GM20000 (cell line): ENCODE results near the gene PAX3.

Source experiments
- DNase-seq: peaks from one replicate; pipeline ENCODE4 v3.0.0; 2012; ENCODE audit warnings: low spot score
- TF ChIP-seq, protein P1 (sequence below): IDR thresholded peaks from 2 replicates; pipeline ENCODE4 v1.5.1; 2012; ENCODE audit warnings: mild to moderate bottlenecking, control low read depth; ENCODE audit errors: extremely low read depth, missing control alignments

The PAX3 gene

DNA sequence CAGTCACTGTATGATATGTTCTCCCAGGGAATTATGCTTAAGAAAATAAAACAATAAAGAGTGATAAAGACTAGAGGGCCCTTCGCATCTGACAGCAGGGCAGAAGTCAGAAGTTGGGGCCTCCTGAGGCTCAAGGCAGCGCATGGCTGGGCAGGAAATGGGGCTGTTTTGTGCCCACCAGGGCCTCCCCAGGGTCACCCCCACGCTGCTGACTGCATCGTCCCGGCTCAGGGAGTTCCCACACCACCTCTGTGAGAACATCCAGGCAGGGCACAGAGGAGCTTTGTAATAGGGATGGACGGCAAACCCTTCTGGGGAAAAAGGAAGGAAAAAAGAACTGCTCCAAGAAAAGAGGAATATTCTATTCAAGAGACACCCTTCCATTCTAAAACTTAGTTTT is 41.2 kb downstream of the PAX3 start:
- no peak for DNase-seq
- TF ChIP-seq, protein P1, sequence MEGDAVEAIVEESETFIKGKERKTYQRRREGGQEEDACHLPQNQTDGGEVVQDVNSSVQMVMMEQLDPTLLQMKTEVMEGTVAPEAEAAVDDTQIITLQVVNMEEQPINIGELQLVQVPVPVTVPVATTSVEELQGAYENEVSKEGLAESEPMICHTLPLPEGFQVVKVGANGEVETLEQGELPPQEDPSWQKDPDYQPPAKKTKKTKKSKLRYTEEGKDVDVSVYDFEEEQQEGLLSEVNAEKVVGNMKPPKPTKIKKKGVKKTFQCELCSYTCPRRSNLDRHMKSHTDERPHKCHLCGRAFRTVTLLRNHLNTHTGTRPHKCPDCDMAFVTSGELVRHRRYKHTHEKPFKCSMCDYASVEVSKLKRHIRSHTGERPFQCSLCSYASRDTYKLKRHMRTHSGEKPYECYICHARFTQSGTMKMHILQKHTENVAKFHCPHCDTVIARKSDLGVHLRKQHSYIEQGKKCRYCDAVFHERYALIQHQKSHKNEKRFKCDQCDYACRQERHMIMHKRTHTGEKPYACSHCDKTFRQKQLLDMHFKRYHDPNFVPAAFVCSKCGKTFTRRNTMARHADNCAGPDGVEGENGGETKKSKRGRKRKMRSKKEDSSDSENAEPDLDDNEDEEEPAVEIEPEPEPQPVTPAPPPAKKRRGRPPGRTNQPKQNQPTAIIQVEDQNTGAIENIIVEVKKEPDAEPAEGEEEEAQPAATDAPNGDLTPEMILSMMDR = no peak

DNA sequence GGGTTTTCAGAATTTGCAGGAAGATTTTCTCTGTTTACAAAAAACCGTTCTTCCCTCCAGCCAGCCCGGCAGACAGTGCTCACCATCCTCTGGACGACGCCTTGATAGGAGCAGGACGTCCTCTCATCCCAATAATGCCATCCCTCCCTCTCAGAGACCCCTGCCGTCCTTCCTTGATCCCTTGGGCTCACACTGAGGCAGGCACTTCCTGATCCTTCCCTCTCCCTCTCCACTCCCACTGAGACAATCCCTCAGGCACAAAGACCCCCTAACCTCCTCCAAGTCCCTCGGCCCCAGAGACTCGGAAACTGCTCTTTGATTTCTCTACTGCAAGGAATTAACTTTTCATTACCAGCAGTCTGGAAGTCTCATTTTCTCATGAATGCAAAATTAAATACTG is 42.5 kb downstream of the PAX3 start:
- no peak for DNase-seq
- TF ChIP-seq, protein P1 = no peak

DNA sequence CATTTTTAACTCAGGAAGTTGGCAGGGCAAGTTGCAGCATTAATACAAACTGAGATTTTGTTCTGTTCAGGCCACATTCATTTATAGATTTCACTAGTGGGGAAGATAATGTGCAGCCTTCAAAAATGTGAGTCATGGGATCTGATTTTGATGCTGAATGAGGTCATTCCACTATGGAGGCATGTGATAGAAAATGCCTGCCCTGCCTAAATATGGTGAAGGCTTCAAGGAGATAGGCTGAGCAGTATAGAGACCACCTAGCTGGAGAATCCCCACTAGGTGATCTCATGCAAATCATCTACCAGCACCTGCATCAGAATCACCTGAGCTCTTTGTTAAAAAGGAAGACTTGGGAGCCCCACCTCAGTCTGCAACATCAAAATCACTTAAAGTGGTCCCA is 43.7 kb downstream of the PAX3 start:
- no peak for DNase-seq
- TF ChIP-seq, protein P1 = no peak

DNA sequence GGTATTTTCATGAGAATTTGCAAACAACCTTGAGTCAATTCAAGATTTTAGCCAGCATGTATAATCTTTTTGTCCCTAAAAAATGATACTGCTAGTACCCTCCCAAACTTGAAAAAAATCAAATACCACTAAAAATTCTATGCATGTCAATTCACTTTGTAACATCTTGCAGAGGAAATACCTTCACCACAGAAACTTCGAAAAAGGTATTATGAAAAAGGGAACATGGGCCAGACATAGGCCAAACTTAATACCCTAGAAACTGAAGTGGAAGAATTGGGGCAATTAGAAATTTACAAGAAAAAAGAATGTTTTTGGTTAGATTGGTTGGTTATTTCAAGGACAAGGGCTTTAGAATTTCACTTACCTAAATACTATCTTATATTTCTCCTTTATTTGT is 48.5 kb downstream of the PAX3 start:
- DNase-seq = no peak
- TF ChIP-seq, protein P1 = no peak

DNA sequence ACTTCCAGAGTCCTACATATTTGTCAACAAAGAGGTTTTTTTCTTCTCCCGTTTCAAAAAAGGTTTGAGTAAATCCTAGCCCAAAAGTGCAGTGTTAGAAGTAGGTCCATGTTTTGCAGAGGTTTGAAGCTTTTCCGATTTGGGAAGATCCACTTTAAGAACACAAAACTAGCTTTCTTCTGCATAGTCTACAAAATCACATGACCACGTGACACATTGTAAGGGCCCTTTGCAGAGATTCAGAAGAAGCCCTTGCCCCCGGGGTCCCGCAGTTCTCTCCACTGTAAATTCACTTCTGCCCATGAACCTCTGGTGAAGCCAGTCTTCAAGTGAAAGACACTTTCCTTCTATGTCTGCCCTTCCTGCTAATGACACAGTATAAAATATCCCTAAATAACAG is 49.4 kb downstream of the PAX3 start:
- DNase-seq = no peak
- TF ChIP-seq, protein P1 = no peak

DNA sequence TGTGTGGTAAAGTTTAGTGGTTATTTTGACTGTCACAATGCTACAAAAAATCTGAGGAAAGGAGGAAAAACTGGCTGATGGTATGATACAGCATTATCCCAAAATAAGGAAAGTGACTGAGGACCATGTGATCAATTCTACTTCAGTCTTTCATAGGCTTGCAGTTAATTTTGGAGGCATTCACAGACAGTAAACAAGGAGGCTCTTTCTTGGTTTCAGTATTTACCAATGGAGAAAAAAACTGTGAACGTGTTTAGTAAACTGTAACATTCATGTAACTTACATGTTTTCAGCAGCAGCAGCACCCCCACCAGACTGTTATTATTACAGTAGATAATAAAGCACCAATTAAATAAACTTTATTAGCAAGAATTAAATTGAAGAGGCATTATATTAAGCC is 50.0 kb downstream of the PAX3 start:
- DNase-seq = no peak
- TF ChIP-seq, protein P1 = no peak

DNA sequence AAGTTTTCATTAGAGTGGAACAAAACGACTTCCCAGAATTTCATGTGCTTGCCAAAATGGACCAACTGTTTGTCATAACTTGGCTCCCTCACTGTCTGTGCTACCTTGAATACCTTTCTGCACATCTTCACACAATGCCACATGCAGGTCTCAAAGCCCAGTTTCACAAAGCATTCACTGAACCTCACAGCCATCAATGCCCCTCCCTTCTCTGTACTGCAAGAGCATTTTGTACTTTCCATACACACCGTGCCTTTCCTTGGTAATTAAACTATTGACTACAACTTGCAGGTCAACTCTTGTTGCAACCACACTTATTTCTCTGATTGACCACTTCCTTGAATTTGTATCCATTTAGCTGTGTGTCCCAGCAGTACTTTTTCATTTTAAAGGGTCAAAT is 50.5 kb downstream of the PAX3 start:
- DNase-seq = no peak
- TF ChIP-seq, protein P1 = no peak
